Caco-2 (cell line): ENCODE data around the gene TAS2R19. TPM values are rescaled to one million over a fixed set of nuclear protein-coding genes. Genes with fewer than 3 reads are reported as not detected.

ENCODE experiments used
- BruUV-seq: library from RNA; stranded (reverse); fragments of 400-500 nt; replicated peaks from 2 replicates; lab custom pipeline; 2021; lab: Mats Ljungman, UMichigan
- CTCF ChIA-PET: fragments of 300-600 bp; sonication (Branson Sonifier 250); formaldehyde crosslinking; loops from one replicate; lab custom pipeline; 2022; ENCODE audit warnings: antibody characterized with exemption; lab: Charles Lee
- POLR2A ChIA-PET: fragments of 300-600 bp; sonication (Branson Sonifier 250); formaldehyde crosslinking; loops from one replicate; lab custom pipeline; 2022; ENCODE audit warnings: antibody characterized with exemption; lab: Charles Lee
- DNase-seq, 2 experiments: peaks; one replicate each; pipeline versions ENCODE4 v3.0.0 to v3.0.0-alpha.2; 2020 to 2022
- H3K27me3 ChIP-seq: replicated peaks from 2 replicates; pipeline ENCODE4 v1.6.0; 2011; ENCODE audit warnings: low read length; ENCODE audit not compliant: control insufficient read depth, insufficient read depth
- H3K36me3 ChIP-seq: 2 replicates; pipeline ENCODE4 v1.5.1; 2011; ENCODE audit warnings: low read length; ENCODE audit not compliant: control insufficient read depth, insufficient read depth
- H3K4me1 ChIP-seq: fragments of 250-450 bp; sonication (Bioruptor Pico); 2 replicates; pipeline ENCODE4 v1.5.1; 2020; ENCODE audit warnings: mild to moderate bottlenecking
- H3K4me3 ChIP-seq: 2 replicates; pipeline ENCODE4 v1.5.1; 2011; ENCODE audit warnings: low read depth, mild to moderate bottlenecking, control low read depth, low read length
- H3K9me3 ChIP-seq: fragments of 250-450 bp; sonication (Bioruptor Pico); 2 replicates; pipeline ENCODE4 v1.5.1; 2020; ENCODE audit warnings: mild to moderate bottlenecking, moderate library complexity
- H3K27ac Mint-ChIP-seq: one replicate; pipeline ENCODE4 v1.8.0; 2022; ENCODE audit warnings: mixed read lengths; ENCODE audit not compliant: unreplicated experiment
- H3K27me3 Mint-ChIP-seq: one replicate; pipeline ENCODE4 v1.8.0; 2022; ENCODE audit warnings: mixed read lengths; ENCODE audit not compliant: insufficient read depth, unreplicated experiment
- H3K36me3 Mint-ChIP-seq: one replicate; pipeline ENCODE4 v1.8.0; 2022; ENCODE audit warnings: mild to moderate bottlenecking, mixed read lengths; ENCODE audit not compliant: insufficient read depth, unreplicated experiment
- H3K4me1 Mint-ChIP-seq: one replicate; pipeline ENCODE4 v1.8.0; 2022; ENCODE audit warnings: low read depth, mixed read lengths; ENCODE audit not compliant: unreplicated experiment
- H3K4me3 Mint-ChIP-seq: one replicate; pipeline ENCODE4 v1.8.0; 2022; ENCODE audit warnings: mild to moderate bottlenecking, moderate library complexity, mixed read lengths; ENCODE audit not compliant: unreplicated experiment
- H3K9me3 Mint-ChIP-seq: one replicate; pipeline ENCODE4 v1.8.0; 2022; ENCODE audit warnings: mixed read lengths; ENCODE audit not compliant: unreplicated experiment
- intact Hi-C: fragments of 100-400 bp; cut with micrococcal nuclease; formaldehyde crosslinking; loops from one replicate; pipeline ENCODE4 v1.10.0; 2022; ENCODE audit not compliant: unreplicated experiment
- total RNA-seq: library from RNA; stranded (reverse); gene quantifications from 2 replicates; pipeline ENCODE4 v1.2.3, GENCODE V29; 2022
- TF ChIP-seq, protein P1 (sequence below), 2 experiments: fragments of 200-600 bp in 1 of 2; IDR thresholded peaks; 1 replicate in 1 of 2; 2 replicates in 1 of 2; pipeline versions ENCODE4 v1.5.1 to v1.8.0; 2011 to 2022; ENCODE audit warnings: antibody characterized with exemption in 1 of 2, control low read depth in 1 of 2, inconsistent platforms in 1 of 2, low read depth in 1 of 2, low read length in 1 of 2, mild to moderate bottlenecking in 1 of 2, moderate library complexity in 1 of 2; ENCODE audit not compliant: insufficient read depth in 1 of 2, severe bottlenecking in 1 of 2, unreplicated experiment in 1 of 2

The TAS2R19 gene
- total RNA-seq, 1 experiment from 2014 or later = 4.8 TPM

DNA sequence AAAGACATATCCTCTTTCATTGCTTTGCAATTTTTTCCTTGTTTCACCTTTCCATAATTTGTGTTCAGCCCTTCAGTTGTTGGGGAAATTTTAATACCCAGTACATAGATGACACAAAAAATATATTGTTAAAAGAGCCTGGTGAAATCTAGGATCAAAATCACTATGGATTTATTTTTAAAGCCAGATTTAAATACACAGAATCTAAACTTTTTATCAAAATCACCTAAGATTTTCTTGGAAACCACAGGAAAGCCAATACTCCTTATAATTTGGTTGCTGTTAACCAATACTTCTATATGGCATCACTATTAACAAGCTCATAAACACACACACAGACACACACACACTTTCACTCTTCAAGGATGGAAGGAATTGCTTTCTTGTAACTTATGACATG is 24.2 kb downstream of the TAS2R19 start, which contains the start of gene TAS2R20:
Gene TAS2R20 (minus strand): TSS at position 101 of the 400 bp plus-strand sequence. CDS start 429 bp downstream, outside the sequence.
- H3K9me3 ChIP-seq = no peaks in the 10 kb centered on the region
- TF ChIP-seq, protein P1, sequence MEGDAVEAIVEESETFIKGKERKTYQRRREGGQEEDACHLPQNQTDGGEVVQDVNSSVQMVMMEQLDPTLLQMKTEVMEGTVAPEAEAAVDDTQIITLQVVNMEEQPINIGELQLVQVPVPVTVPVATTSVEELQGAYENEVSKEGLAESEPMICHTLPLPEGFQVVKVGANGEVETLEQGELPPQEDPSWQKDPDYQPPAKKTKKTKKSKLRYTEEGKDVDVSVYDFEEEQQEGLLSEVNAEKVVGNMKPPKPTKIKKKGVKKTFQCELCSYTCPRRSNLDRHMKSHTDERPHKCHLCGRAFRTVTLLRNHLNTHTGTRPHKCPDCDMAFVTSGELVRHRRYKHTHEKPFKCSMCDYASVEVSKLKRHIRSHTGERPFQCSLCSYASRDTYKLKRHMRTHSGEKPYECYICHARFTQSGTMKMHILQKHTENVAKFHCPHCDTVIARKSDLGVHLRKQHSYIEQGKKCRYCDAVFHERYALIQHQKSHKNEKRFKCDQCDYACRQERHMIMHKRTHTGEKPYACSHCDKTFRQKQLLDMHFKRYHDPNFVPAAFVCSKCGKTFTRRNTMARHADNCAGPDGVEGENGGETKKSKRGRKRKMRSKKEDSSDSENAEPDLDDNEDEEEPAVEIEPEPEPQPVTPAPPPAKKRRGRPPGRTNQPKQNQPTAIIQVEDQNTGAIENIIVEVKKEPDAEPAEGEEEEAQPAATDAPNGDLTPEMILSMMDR (IDR thresholded peaks at IDR 0.05; ENCODE audit: insufficient read depth in 1 of 2, low read depth in 1 of 2, low read length in 1 of 2, severe bottlenecking in 1 of 2, unreplicated experiment in 1 of 2) = no peak
- intact Hi-C loops = no loop called here
- H3K4me1 ChIP-seq = no peaks in the 10 kb centered on the region
- CTCF ChIA-PET = interaction anchor here (0.6 kb wide), 1 partner anchor 173 kb away, joined by 3 read pairs; no protein-coding TSS in a partner anchor
- Mint-ChIP-seq H3K27me3 (no peaks in the 10 kb centered on the region), H3K36me3 (no peaks in the 10 kb centered on the region), H3K4me1 (no peaks in the 10 kb centered on the region), H3K9me3 (peaks cover 9% of the 10 kb centered on the region), H3K4me3 (no peak within 1 kb of the TSS), H3K27ac (no peak within 1 kb of the TSS)
- no TSS peak for BruUV-seq
- H3K36me3 ChIP-seq = no peaks in the 10 kb centered on the region
- POLR2A ChIA-PET = no interaction called here
- H3K4me3 ChIP-seq = no peak within 1 kb of the TSS
- no peak for DNase-seq
- no peaks in the 10 kb centered on the region for H3K27me3 ChIP-seq

DNA sequence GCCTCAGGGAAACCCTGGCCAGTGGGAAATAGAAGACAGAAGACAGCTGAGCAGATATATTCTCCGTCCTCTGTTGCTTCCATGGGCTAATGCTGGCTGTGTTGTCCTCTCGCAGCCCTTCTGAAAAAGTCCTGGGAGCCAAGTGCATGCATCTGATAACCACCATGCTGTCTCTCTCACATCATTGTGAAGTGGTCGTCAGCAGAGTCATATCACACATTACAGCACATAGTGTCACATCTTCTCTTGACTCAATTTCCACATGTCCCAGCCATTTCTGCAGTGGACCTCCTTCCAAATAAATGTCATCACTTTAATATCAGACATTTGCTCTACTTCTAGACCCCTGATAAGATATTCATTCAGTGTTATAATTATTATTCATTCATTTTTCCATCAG is 28.1 kb downstream of the TAS2R19 start:
- intact Hi-C loops = no loop called here
- POLR2A ChIA-PET = no interaction called here
- Mint-ChIP-seq H3K27me3 (no peaks in the 10 kb centered on the region), H3K27ac (no peak overlapping the region), H3K36me3 (no peaks in the 10 kb centered on the region), H3K4me1 (no peaks in the 10 kb centered on the region), H3K4me3 (no peak overlapping the region), H3K9me3 (peaks cover 16% of the 10 kb centered on the region)
- no peak overlapping the region for H3K4me3 ChIP-seq
- no peak for DNase-seq
- H3K36me3 ChIP-seq = no peaks in the 10 kb centered on the region; the same call in 1 of the 2 replicates
- no peaks in the 10 kb centered on the region for H3K27me3 ChIP-seq
- CTCF ChIA-PET = no interaction called here
- TF ChIP-seq, protein P1 (IDR thresholded peaks at IDR 0.05; ENCODE audit: insufficient read depth in 1 of 2, low read depth in 1 of 2, low read length in 1 of 2, severe bottlenecking in 1 of 2, unreplicated experiment in 1 of 2) = no peak
- H3K9me3 ChIP-seq = no peaks in the 10 kb centered on the region
- no peaks in the 10 kb centered on the region for H3K4me1 ChIP-seq
- BruUV-seq = no TSS peak

DNA sequence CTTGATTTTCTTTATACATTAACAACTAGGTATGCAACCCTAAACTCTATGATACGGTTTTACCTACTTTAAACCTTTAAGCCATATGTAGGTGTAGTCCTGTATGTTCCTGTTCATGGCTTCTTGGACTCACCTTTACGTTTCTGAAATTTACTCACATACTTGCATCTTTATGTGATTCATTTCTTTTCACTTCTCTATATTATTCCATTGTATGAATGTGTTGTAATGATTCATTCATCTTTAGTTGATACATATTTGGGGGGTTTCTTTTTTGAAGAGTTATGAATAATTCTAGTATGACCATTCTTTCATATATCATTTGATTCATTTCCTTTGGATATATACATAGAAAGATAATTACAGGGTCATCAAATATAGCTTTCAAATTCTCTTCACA is 33.3 kb downstream of the TAS2R19 start:
- no peaks in the 10 kb centered on the region for H3K27me3 ChIP-seq
- no peak for DNase-seq
- no peaks in the 10 kb centered on the region; the same call in 1 of the 2 replicates for H3K36me3 ChIP-seq
- BruUV-seq = no TSS peak
- no peaks in the 10 kb centered on the region for H3K9me3 ChIP-seq
- TF ChIP-seq, protein P1 (IDR thresholded peaks at IDR 0.05; ENCODE audit: insufficient read depth in 1 of 2, low read depth in 1 of 2, low read length in 1 of 2, severe bottlenecking in 1 of 2, unreplicated experiment in 1 of 2) = no peak
- intact Hi-C loops = no loop called here
- Mint-ChIP-seq H3K36me3 (no peaks in the 10 kb centered on the region), H3K27me3 (no peaks in the 10 kb centered on the region), H3K4me3 (no peak overlapping the region), H3K9me3 (peaks cover 16% of the 10 kb centered on the region), H3K27ac (no peak overlapping the region), H3K4me1 (no peaks in the 10 kb centered on the region)
- no peak overlapping the region for H3K4me3 ChIP-seq
- H3K4me1 ChIP-seq = no peaks in the 10 kb centered on the region
- ChIA-PET CTCF (no interaction called here), POLR2A (no interaction called here)
